A549 treated with Hydrocortisone at 1 μM for 4 hours (cell line): ENCODE measurements around the gene APPBP2. TPM values are rescaled to one million over a fixed set of nuclear protein-coding genes. Genes with fewer than 3 reads are reported as not detected.

ENCODE experiments used
- total RNA-seq: library from RNA; stranded (reverse); fragments of 200-300 nt; extraction: Qiagen RNA extraction; gene quantifications from 5 replicates; pipeline ENCODE4 v1.2.3, GENCODE V29; 2022

APPBP2 gene
- total RNA-seq: 13.9 to 22.0 TPM (median 15.8 TPM) in 5 replicates

GRCh38 chr17:60525685-60526514, at the start of gene APPBP2:
Gene APPBP2 (minus strand): TSS chr17:60526242. CDS start chr17:60525931, 311 bp downstream.

GRCh38 chr17:60422162-60422665, 103.8 kb downstream of the APPBP2 start, which contains the start of gene CHCT1:
Gene CHCT1 (plus strand): TSS chr17:60422489. CDS start chr17:60422593, 104 bp downstream.

Other genes starting within 250 kb of the APPBP2 start
- 30.0 to 42.5 TPM (median 32.5 TPM) in 5 replicates for gene USP32, start 134.1 kb downstream of the APPBP2 start, total RNA-seq
- gene CHCT1, start 103.8 kb downstream of the APPBP2 start, total RNA-seq: 0.09 TPM in 1 of 5 replicates, not detected in the others
- gene PPM1D, start 74.0 kb upstream of the APPBP2 start, total RNA-seq: 16.4 to 19.4 TPM (median 18.9 TPM) in 5 replicates
- 7.3 to 9.7 TPM (median 8.9 TPM) in 5 replicates for gene BCAS3, start 151.6 kb upstream of the APPBP2 start, total RNA-seq